Suprapubic skin (tissue), 4 donors: ENCODE data around the gene MAP2K3.
"Not testable (repeated sequence)": the region's sequence is repeated elsewhere in the genome, so short reads cannot be mapped to it uniquely, and the experiment has no call there.

Experiments used
- CTCF ChIP-seq, 2 donors: fragments of 200-600 bp in 1 of 2; fragments of 450-650 bp in 1 of 2; sonication (generic) in 1 of 2; IDR thresholded peaks; one replicate each; pipeline ENCODE4 v1.5.1; 2016 to 2019; ENCODE audit warnings: antibody characterized with exemption in 2 of 2, mild to moderate bottlenecking in 1 of 2, moderate library complexity in 1 of 2
- EP300 ChIP-seq: sonication (generic); formaldehyde crosslinking; IDR thresholded peaks from one replicate; pipeline ENCODE4 v1.6.1; 2017; ENCODE audit warnings: antibody characterized with exemption
- POLR2A ChIP-seq, 2 donors: fragments of 450-650 bp; IDR thresholded peaks; one replicate each; pipeline ENCODE4 v1.6.1; 2017; ENCODE audit warnings: antibody characterized with exemption in 2 of 2, mild to moderate bottlenecking in 2 of 2, moderate library complexity in 2 of 2
- POLR2AphosphoS5 ChIP-seq, 3 donors: sonication (generic); formaldehyde crosslinking; IDR thresholded peaks; one replicate each; pipeline ENCODE4 v1.6.1; 2017; ENCODE audit warnings: antibody characterized with exemption in 3 of 3

GRCh38 chr17:21341279-21341678, 56.8 kb downstream of the MAP2K3 start:
- not testable (repeated sequence) for TF ChIP-seq POLR2AphosphoS5 (IDR thresholded peaks at IDR 0.05); POLR2A (IDR thresholded peaks at IDR 0.05); CTCF (IDR thresholded peaks at IDR 0.05); EP300
